GM13976 (cell line): ENCODE results near the gene PTPN2.
"Not testable (repeated sequence)": the region's sequence is repeated elsewhere in the genome, so short reads cannot be mapped to it uniquely, and the experiment has no call there.

Source experiments
- DNase-seq: peaks from one replicate; pipeline ENCODE4 v3.0.0; 2012; ENCODE audit warnings: low spot score
- in situ Hi-C: fragments of 300-500 bp; cut with MboI; formaldehyde crosslinking; loops from one replicate; pipeline ENCODE4 v1.12.0; 2022; ENCODE audit warnings: low sequenced_read_pairs, mixed read lengths, inconsistent platforms; ENCODE audit not compliant: unreplicated experiment
- TF ChIP-seq, protein P1 (sequence below): IDR thresholded peaks from 2 replicates; pipeline ENCODE4 v1.5.1; 2012; ENCODE audit warnings: borderline replicate concordance, mild to moderate bottlenecking; ENCODE audit not compliant: insufficient read depth; ENCODE audit errors: extremely low read depth, missing control alignments, control extremely low read depth

The PTPN2 gene

DNA sequence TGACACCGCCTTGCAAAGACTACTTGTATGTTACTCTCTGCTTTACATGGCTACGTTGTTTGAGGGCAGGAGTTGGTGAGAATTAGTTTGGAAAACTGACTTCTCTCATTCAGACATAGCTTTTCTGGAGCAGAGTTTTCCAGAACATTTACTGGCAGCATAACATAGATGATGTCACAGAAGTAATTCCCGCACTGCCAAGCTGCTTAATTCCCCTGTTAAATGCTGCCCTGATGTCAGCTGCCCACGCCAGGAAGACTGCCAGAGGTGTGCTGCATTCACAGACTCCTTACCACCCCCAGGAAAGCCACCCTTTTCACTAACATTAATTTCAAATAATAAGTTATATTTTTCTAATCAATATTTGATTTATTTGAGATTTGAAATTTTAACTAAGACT is 24.7 kb upstream of the PTPN2 start:
- in situ Hi-C loops, result no loop called here
- no peak for DNase-seq

DNA sequence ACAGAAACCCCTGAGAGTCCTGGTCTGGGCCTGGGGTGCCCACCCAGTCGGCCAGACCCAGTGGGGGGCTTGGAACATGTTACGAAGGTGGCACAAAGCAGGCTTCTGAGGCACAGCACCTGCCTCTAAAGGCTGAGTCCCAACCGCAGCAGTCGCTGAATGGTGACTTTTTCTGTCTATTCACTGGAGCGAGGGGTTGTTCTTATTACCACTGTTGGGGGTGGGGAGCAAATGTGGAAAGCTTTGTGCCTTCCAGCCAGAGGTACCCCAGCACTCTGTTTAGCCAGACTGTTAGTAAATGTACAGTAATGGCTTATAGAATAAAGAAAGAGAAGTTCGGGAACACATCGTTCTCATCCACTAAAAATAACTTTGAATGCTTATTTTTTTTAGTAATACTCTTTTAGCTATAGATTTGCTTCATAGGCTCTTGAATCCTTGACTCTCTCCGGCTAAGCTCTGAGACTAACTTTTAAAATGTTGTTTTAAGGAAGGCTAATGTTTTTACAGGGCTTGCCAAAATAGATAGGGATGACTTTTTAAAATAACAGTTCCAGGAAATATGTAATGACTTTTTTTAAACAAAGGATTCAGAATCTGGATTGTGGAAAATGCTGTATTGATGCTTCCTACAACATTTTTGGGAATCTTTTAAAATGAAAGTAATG is 23.4 kb upstream of the PTPN2 start:
- TF ChIP-seq, protein P1, sequence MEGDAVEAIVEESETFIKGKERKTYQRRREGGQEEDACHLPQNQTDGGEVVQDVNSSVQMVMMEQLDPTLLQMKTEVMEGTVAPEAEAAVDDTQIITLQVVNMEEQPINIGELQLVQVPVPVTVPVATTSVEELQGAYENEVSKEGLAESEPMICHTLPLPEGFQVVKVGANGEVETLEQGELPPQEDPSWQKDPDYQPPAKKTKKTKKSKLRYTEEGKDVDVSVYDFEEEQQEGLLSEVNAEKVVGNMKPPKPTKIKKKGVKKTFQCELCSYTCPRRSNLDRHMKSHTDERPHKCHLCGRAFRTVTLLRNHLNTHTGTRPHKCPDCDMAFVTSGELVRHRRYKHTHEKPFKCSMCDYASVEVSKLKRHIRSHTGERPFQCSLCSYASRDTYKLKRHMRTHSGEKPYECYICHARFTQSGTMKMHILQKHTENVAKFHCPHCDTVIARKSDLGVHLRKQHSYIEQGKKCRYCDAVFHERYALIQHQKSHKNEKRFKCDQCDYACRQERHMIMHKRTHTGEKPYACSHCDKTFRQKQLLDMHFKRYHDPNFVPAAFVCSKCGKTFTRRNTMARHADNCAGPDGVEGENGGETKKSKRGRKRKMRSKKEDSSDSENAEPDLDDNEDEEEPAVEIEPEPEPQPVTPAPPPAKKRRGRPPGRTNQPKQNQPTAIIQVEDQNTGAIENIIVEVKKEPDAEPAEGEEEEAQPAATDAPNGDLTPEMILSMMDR, result no peak
- in situ Hi-C loops, result no loop called here
- no peak for DNase-seq

More for the DNA sequence above, 24.7 kb upstream of the PTPN2 start:
- TF ChIP-seq, protein P1, result no peak

DNA sequence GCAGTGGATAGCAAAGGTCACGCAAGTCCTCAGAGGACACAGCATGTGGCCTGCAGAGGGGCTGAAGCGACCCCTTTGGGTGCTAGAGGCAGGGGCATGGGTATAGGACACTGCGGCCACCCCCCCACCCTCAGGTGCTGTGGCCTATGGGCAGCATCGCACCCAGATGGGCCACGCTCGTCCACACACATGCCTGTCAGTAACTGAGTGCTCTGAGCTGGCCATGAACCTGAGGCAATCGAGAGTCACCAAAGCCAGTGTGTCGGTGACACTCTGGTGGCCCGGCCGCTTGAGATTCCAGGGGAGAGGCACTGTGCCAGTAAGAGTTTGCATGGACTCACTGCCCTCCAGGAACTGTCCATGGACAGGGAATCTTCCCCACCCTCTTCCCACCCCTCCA is 22.7 kb upstream of the PTPN2 start:
- TF ChIP-seq, protein P1, result no peak
- in situ Hi-C loops, result no loop called here

DNA sequence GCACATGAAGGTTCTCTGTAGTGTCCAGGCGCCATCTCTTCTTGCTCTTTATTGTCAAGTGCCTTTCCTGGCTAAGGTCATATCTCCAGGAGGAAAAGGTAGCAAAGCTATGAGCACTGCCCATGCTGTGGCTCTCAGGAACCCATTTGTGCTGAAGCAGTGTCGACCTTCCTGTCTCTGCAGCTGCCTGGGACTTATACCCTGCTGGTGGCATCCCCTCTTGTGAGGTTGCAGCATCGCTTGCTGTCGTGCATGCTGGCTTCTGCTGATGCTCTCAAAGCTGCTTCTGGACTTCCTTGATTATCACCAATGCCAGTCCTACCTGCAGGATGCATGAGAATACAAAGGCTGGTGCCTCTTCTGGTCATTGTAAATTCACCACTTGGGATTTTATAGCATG is 22.1 kb upstream of the PTPN2 start:
- in situ Hi-C loops, result no loop called here
- DNase-seq, result no peak
- TF ChIP-seq, protein P1, result no peak

More for the DNA sequence above, 22.7 kb upstream of the PTPN2 start:
- no peak for DNase-seq

DNA sequence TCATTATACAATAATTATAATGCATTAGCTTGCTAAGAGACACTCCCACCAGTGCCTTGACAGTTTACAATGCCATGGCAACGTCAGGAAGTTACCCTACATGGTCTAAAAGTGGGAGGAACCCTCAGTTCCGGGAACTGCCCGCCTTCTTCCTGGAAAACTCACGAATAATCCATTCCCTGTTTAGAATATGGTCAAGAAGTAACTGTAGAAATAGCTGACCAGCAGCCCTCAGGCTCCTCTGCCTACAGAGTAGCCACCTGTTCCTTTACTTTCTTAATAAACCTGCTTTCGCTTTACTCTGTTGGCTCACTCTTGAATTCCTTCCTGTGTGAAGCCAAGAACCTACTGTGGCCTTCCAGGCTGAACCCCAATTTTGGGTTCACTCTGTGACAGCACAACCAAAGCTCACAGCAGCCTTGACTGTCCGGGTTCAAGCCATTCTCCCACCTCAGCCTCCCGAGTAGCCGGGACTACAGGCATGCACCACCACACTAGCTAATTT is 20.0 kb upstream of the PTPN2 start:
- in situ Hi-C loops, result no loop called here
- TF ChIP-seq, protein P1, result no peak
- DNase-seq, result no peak

DNA sequence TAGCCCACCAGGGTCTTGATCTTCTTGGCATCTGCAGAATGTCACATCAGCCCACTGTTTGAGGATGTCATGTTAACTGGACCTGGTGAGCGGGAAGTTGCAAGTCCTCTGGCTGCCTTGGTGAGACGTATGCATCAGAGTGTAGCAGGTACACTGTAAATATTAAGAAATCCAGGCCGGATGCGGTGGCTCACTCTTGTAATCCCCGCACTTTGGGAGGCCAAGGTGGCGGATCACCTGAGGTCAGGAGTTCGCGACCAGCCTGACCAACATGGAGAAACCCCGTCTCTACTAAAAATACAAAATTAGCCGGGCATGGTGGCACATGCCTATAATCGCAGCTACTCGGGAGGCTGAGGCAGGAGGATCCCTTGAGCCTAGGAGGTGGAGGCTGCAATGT is 17.2 kb upstream of the PTPN2 start:
- in situ Hi-C loops, result not testable (repeated sequence)

DNA sequence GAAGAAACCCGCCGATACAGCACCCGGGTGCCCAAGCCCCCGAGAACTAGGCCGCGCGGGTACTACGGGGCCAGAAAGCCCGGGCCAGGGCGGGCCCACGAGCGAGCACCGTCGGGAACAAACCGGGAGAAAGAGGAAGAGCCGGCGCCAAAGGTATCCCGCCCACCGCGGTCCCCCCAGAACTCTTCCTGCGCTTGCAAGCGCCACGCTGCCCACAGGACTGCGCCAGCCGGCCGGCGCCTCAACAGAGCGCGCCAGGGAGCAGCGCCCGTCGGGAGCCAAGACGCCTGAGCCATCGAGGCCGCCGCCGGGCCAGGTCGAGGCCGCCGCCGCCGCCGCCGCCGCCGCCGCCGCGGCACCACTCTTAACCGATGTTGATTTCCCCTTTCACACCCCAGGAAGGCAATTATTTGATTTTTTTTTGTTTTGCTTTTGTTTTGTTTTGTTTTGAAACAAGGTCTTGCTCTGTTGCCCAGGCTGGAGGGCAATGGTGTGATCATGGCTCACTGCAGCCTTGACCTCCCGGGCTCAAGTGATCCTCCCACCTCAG is 12.8 kb upstream of the PTPN2 start:
- in situ Hi-C loops, result loop anchor here (10.0 kb wide), 2 partner anchors 48 to 142 kb away; partner anchors contain the start of gene SEH1L
- not testable (repeated sequence) for DNase-seq

More for the DNA sequence above, 17.2 kb upstream of the PTPN2 start:
- not testable (repeated sequence) for DNase-seq
